ENCODE measurements around the gene IRX2.

IRX2 gene

GRCh38 chr5:2752059-2752820, 763 bp upstream of the IRX2 start:
- DNase-seq (ENCODE audit: low spot score in 2 of 2) (no peak), ATAC-seq (ENCODE audit: low read depth) (no peak)
- peaks cover 5% of the 10 kb centered on the region for H3K4me1 Mint-ChIP-seq
- H3K27me3 Mint-ChIP-seq = peaks cover 15% of the 10 kb centered on the region
- peaks cover 3% of the 10 kb centered on the region for H3K9me3 Mint-ChIP-seq
- no peak overlapping the region for H3K4me3 Mint-ChIP-seq
- peaks cover 4% of the 10 kb centered on the region for H3K36me3 Mint-ChIP-seq
- H3K27ac Mint-ChIP-seq = no peak overlapping the region

GRCh38 chr5:2750758-2751464, 566 bp downstream of the IRX2 start:
- Mint-ChIP-seq H3K27ac (no peak overlapping the region), H3K36me3 (peaks cover 2% of the 10 kb centered on the region), H3K4me1 (peaks cover 2% of the 10 kb centered on the region), H3K9me3 (no peaks in the 10 kb centered on the region), H3K4me3 (no peak overlapping the region), H3K27me3 (peaks cover 14% of the 10 kb centered on the region)
- ATAC-seq (ENCODE audit: low read depth) = no peak
- no peak for DNase-seq (ENCODE audit: low spot score in 2 of 2)

GRCh38 chr5:2750026-2750757, 1.3 kb downstream of the IRX2 start:
- Mint-ChIP-seq H3K4me1 (peaks cover 2% of the 10 kb centered on the region), H3K4me3 (no peak overlapping the region), H3K27me3 (peaks cover 14% of the 10 kb centered on the region), H3K36me3 (peaks cover 2% of the 10 kb centered on the region), H3K9me3 (no peaks in the 10 kb centered on the region), H3K27ac (no peak overlapping the region)
- DNase-seq (ENCODE audit: low spot score in 2 of 2) (no peak), ATAC-seq (ENCODE audit: low read depth) (no peak)

GRCh38 chr5:2749514-2750025, 1.9 kb downstream of the IRX2 start:
- H3K27ac Mint-ChIP-seq = no peak overlapping the region
- no peaks in the 10 kb centered on the region for H3K9me3 Mint-ChIP-seq
- peaks cover 2% of the 10 kb centered on the region for H3K4me1 Mint-ChIP-seq
- H3K4me3 Mint-ChIP-seq = no peak overlapping the region
- peaks cover 14% of the 10 kb centered on the region for H3K27me3 Mint-ChIP-seq
- no peak for ATAC-seq (ENCODE audit: low read depth)
- DNase-seq (ENCODE audit: low spot score in 2 of 2) = no peak
- peaks cover 2% of the 10 kb centered on the region for H3K36me3 Mint-ChIP-seq

GRCh38 chr5:2748861-2749513, 2.5 kb downstream of the IRX2 start:
- peaks cover 2% of the 10 kb centered on the region for H3K36me3 Mint-ChIP-seq
- H3K4me1 Mint-ChIP-seq = peaks cover 2% of the 10 kb centered on the region
- no peak overlapping the region for H3K4me3 Mint-ChIP-seq
- H3K27me3 Mint-ChIP-seq = peaks cover 13% of the 10 kb centered on the region
- ATAC-seq (ENCODE audit: low read depth) (no peak), DNase-seq (ENCODE audit: low spot score in 2 of 2) (no peak)
- H3K9me3 Mint-ChIP-seq = no peaks in the 10 kb centered on the region
- no peak overlapping the region for H3K27ac Mint-ChIP-seq

- Mint-ChIP-seq H3K36me3 (peaks cover 2% of the 10 kb centered on the region), H3K27me3 (peaks cover 16% of the 10 kb centered on the region), H3K27ac (no peak overlapping the region), H3K4me1 (peaks cover 2% of the 10 kb centered on the region), H3K4me3 (no peak overlapping the region), H3K9me3 (no peaks in the 10 kb centered on the region)
- DNase-seq (ENCODE audit: low spot score in 2 of 2) (no peak), ATAC-seq (ENCODE audit: low read depth) (no peak)
Measured at GRCh38 chr5:2748179-2748860, 3.2 kb downstream of the IRX2 start.

- Mint-ChIP-seq H3K9me3 (no peaks in the 10 kb centered on the region), H3K4me3 (no peak overlapping the region), H3K4me1 (peaks cover 2% of the 10 kb centered on the region), H3K27ac (no peak overlapping the region), H3K27me3 (peaks cover 15% of the 10 kb centered on the region), H3K36me3 (peaks cover 2% of the 10 kb centered on the region)
- no peak for ATAC-seq (ENCODE audit: low read depth)
- DNase-seq (ENCODE audit: low spot score in 2 of 2) = no peak
Measured at GRCh38 chr5:2747363-2748162, 3.9 kb downstream of the IRX2 start.

- ATAC-seq (ENCODE audit: low read depth) (no peak), DNase-seq (ENCODE audit: low spot score in 2 of 2) (no peak)
- peaks cover 2% of the 10 kb centered on the region for H3K36me3 Mint-ChIP-seq
- no peak overlapping the region for H3K4me3 Mint-ChIP-seq
- H3K4me1 Mint-ChIP-seq = peaks cover 2% of the 10 kb centered on the region
- H3K27me3 Mint-ChIP-seq = peaks cover 19% of the 10 kb centered on the region
- H3K27ac Mint-ChIP-seq = no peak overlapping the region
- H3K9me3 Mint-ChIP-seq = no peaks in the 10 kb centered on the region
Measured at GRCh38 chr5:2746561-2747032, 4.9 kb downstream of the IRX2 start.

GRCh38 chr5:2744485-2744884, 7.0 kb downstream of the IRX2 start:
- H3K9me3 Mint-ChIP-seq = no peaks in the 10 kb centered on the region
- no peak overlapping the region for H3K27ac Mint-ChIP-seq
- H3K36me3 Mint-ChIP-seq = peaks cover 2% of the 10 kb centered on the region
- DNase-seq (ENCODE audit: low spot score in 2 of 2) (no peak), ATAC-seq (ENCODE audit: low read depth) (no peak)
- H3K27me3 Mint-ChIP-seq = peaks cover 16% of the 10 kb centered on the region
- H3K4me3 Mint-ChIP-seq = no peak overlapping the region
- peaks cover 2% of the 10 kb centered on the region for H3K4me1 Mint-ChIP-seq

GRCh38 chr5:2742921-2743679, 8.4 kb downstream of the IRX2 start:
- no peaks in the 10 kb centered on the region for H3K4me1 Mint-ChIP-seq
- H3K27ac Mint-ChIP-seq = no peak overlapping the region
- no peak for DNase-seq (ENCODE audit: low spot score in 2 of 2)
- no peaks in the 10 kb centered on the region for H3K9me3 Mint-ChIP-seq
- no peaks in the 10 kb centered on the region for H3K36me3 Mint-ChIP-seq
- no peak for ATAC-seq (ENCODE audit: low read depth)
- no peak overlapping the region for H3K4me3 Mint-ChIP-seq
- H3K27me3 Mint-ChIP-seq = peaks cover 13% of the 10 kb centered on the region

GRCh38 chr5:2741956-2742355, 9.5 kb downstream of the IRX2 start:
- no peak overlapping the region for H3K4me3 Mint-ChIP-seq
- H3K9me3 Mint-ChIP-seq = no peaks in the 10 kb centered on the region
- no peak for ATAC-seq (ENCODE audit: low read depth)
- H3K36me3 Mint-ChIP-seq = no peaks in the 10 kb centered on the region
- no peak overlapping the region for H3K27ac Mint-ChIP-seq
- peaks cover 13% of the 10 kb centered on the region for H3K27me3 Mint-ChIP-seq
- no peak for DNase-seq (ENCODE audit: low spot score in 2 of 2)
- H3K4me1 Mint-ChIP-seq = no peaks in the 10 kb centered on the region

GRCh38 chr5:2740876-2741555, 10.5 kb downstream of the IRX2 start:
- DNase-seq (ENCODE audit: low spot score in 2 of 2) (no peak), ATAC-seq (ENCODE audit: low read depth) (no peak)
- no peaks in the 10 kb centered on the region for H3K9me3 Mint-ChIP-seq
- H3K36me3 Mint-ChIP-seq = no peaks in the 10 kb centered on the region
- no peaks in the 10 kb centered on the region for H3K4me1 Mint-ChIP-seq
- peaks cover 10% of the 10 kb centered on the region for H3K27me3 Mint-ChIP-seq
- no peak overlapping the region for H3K27ac Mint-ChIP-seq
- no peak overlapping the region for H3K4me3 Mint-ChIP-seq
